NCI-H748 treated with DMSO at 0.1 percent for 48 hours (cell line): Measurements from ENCODE around the gene TAF4.
"Not testable (repeated sequence)": the region's sequence is repeated elsewhere in the genome, so short reads cannot be mapped to it uniquely, and the experiment has no call there.

Experiments used
- DNase-seq: peaks from one replicate; lab custom pipeline; 2025; lab: John Stamatoyannopoulos, UW

The TAF4 gene

GRCh38 chr20:61960836-61961235 is 104.8 kb downstream of the TAF4 start:
- DNase-seq = no peak

DNA sequence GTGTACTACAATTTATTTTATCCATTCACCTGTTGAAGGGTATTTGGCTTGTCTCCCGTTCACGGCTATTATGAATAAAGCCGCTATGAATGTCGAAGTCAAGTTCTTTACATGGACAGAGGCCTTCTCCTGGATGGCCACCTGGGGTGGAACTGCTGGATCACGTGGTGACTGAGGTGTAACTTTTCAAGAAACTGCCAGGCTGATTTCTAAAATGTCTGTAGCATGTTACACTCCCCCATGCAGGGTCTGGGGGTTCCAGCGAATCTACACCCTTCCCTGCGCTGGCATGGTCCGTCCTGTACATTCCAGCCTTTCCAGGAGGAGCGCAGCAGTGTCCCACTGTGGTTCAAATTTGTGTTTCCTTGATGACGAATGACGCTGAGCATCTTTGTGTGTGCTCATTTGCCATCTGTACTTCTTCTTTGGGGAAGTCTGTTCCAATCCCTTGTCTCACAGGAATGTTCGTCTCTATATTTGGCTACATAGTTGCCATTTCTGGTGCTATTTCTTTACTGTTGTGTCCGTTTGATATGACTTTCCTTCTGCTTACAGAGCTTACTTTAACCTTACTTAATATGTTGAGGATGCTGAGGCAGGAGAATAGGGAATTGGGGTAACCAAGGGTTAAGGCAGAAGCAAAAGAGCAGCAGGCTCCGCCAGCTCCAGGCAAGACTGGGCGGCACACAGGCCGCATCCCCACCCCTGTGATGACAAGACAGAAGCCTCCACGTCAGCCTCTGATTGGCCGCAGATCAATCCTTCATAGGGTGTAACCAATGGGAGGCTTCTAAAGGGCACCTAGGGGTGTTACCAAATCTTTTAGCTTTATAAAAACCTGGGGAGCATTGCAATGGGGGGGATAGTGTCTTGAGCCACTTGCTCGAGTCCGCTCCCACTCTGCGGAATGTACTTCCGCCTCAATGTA is 106.6 kb downstream of the TAF4 start:
- DNase-seq = no peak

DNA sequence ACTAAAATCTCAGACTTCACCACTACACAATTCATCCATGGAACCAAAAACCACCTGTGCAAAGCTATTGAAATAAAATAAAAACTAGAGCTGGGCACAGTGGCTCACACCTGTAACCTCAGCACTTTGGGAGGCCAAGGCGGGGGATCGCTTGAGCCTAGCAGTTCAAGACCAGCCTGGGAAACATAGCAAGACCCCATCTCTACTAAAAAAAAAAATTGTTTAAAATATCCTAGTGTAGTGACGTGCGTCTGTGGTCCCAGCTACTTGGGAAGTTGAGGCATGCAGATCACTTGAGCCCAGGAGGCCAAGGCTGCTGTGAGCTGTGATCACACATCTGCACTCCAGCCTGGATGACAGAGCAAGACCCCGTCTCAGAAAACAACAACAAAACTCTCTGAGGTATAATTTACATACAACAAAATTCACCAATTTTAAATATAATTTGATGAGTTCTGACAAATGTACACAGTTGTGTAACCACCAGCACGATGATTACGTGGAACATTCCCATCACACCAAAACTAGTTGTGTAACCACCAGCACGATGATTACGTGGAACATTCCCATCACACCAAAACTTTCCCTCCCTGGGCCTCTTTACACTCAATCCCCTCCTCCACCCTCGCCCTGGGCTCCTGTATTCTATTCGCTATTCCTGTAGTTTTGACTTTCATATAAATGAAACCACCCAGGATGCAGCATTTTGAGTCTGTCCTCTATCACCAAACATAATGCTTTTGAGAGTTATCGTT is 107.5 kb downstream of the TAF4 start:
- DNase-seq = no peak

GRCh38 chr20:61956396-61957342 is 109.0 kb downstream of the TAF4 start:
- DNase-seq = no peak

DNA sequence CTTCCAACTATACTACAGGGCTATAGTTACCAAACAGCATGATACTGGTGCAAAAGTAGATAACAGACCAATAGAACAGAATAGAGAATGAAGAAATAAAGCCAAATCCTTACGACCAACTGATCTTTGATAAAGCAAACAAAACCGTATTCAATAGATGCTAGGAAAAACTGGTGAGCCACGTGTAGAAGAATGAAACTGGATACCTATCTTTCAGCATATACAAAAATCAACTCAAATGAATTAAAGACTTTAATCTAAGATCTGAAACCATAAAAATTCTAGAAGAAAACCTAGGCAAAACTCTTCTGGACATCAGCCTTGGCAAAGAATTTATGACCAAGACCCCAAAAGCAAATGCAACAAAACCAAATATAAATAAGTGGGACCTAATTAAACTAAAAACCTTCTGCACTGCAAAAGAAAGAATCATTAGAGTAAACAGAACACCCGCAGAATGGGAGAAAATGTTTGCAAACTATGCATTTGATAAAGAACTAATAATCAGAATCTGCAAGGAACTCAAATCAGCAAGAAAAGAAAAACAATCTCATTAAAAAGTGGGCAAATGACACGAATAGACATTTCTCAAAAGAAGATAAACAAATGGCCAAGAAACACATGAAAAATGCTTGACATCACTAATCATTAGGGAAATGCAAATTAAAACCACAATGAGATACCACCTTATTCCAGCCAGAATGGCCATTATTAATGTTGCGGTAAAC is 109.8 kb downstream of the TAF4 start:
- no peak for DNase-seq

DNA sequence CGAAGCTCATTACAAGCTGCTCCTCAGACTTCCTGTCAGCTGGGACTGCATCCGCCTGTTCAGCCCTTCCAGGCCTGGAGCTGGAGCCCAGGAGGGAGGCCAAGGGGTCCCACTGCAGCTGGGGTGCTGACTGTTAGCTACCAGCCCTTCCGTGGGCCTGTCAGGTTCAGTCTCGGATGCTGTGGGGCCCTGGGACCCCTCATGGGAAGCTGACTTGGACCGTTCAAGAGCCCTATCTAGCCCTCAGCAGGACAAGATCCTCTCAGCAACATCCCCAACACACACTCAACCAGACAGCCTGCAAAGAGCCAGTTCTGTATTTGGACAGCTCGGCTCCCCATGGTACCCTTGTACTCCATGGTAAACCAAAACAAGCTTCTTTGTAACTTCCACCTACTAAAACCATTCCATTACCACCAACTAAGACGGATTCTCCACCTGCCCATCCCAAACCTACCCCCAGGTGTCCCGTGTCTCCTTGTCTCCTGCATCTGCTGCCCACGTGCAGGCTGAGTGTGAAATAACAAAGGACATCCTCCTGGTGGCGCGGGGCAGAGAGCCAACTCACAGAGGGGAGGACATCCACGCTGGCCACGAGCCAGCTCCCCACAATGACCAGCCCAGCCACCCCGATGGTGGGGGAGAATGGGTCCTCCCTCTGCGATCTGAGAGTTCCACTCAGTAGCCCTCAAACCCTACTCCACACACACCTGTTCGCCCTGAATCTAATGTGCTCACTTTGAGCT is 111.2 kb downstream of the TAF4 start:
- DNase-seq = peak; percentile 93

- DNase-seq = no peak
These were observed 112.4 kb downstream of the TAF4 start for GRCh38 chr20:61953037-61954021.

- no peak for DNase-seq
These were observed 113.8 kb downstream of the TAF4 start for GRCh38 chr20:61951695-61952533.

DNA sequence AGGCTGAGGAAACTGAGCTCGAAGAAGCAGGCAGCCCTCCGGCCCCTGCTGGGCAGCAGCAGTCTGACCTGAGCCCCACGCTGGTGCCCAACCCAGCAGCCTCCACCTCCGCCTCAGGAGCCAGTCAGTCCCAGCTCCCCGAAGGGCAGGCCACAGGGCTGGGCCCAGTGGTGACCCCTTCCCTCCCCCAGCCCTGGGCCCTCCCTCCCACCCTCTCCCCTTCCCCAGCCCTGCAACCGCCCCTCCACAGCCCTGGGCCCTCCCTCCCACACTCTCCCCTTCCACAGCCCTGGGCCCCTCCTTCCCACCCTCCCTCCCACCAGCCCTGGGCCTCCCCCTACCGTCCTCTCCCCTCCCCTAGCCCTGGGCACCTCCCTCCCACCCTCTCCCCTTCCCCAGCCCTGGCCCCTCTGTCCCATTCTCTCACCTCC is 115.0 kb downstream of the TAF4 start:
- no peak for DNase-seq

GRCh38 chr20:61949714-61950640 is 115.7 kb downstream of the TAF4 start:
- no peak for DNase-seq

DNA sequence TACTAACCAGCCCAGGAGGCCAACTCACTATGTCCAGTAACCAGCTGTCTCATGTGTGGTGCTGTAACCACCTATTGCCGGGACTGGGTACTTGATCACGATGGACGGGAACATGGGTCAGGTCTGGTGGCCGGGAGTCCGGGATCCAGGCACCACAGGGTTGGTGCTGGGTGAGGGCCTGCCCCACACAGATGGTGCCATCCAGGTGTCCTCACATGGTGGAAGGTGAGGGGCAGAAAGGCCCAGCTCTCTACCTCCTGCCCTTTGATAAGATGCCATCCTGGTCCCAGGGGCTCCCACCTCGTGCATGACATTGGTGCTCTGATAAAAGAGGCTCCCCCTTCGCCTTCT is 116.3 kb downstream of the TAF4 start:
- DNase-seq = no peak

DNA sequence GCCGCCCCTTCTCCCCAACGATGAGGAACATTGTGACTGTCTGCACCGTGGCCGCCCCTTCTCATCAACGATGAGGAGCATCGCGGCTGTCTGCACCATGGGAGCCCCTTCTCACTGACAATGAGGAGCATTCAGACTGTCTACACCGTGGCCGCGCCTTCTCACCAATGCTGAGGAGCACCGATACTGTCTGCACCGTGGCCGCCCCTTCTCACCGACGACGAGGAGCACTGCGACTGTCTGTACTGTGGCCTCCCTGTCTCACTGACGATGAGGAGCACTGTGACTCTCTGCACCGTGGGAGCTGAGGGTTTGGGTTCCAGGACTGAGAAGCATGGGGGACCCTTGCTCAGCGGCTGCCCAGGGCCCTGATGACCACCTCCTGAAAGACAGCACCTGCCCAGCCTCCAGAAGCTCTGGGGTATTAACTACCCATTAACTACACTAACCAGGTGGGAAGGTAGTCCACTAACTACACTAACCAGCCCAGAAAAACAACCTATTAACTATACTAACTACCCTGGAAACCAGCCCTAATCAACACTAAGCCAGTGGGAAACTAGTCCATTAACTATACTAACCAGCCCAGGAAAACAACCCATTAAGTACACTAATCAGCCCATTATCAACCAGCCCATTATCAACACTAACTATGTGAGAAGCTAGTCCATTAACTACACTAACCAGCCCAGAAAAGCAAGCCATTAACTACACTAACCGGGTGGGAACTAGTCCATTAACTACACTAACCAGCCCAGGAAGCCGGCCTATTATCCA is 116.9 kb downstream of the TAF4 start:
- no peak for DNase-seq

- DNase-seq = not testable (repeated sequence)
These were observed 117.6 kb downstream of the TAF4 start for GRCh38 chr20:61948056-61948455.

- DNase-seq = not testable (repeated sequence)
These were observed 120.2 kb downstream of the TAF4 start for GRCh38 chr20:61945495-61945894.

GRCh38 chr20:61944967-61945366 is 120.7 kb downstream of the TAF4 start:
- not testable (repeated sequence) for DNase-seq

DNA sequence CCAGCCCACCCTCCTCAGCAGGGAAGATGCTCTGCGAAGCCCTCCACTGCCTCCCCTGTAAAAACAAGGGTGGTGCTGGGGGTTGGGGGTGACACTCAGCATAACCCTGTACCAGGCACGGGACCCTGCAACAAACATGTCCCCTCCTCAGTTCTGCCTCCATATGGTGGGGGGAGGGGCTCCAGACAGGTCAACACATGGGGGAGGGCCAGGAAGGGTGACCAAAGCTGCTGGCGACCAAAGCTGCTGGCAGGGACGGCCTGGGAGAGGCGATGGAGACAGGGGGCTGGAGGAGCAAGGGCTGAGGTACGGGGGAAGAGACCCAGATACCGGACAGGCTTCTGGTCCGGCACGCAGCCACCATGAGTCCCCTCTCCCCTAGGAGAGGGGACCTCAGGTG is 123.2 kb downstream of the TAF4 start:
- DNase-seq = no peak
